IMR-90 (cell line): ENCODE results near the gene MT1A.
A peak's percentile ranks its signal among the peaks of the same experiment; 100 is the strongest.

Source experiments
- CEBPB ChIP-seq: IDR thresholded peaks from 2 replicates; pipeline ENCODE4 v1.6.1; 2012; ENCODE audit warnings: low read depth, low read length, improper control_type of control experiment
- CTCF ChIP-seq: conservative IDR thresholded peaks from 2 replicates; pipeline ENCODE4 v1.5.1; 2012; ENCODE audit warnings: mild to moderate bottlenecking, low read depth, low read length, improper control_type of control experiment
- NFE2L2 ChIP-seq: fragments of 150-350 bp; IDR thresholded peaks from 2 replicates; pipeline ENCODE4 v1.6.1; 2016; ENCODE audit warnings: low read depth, mild to moderate bottlenecking, low read length

- TF ChIP-seq NFE2L2 (no peak), CEBPB (peak; percentile 33; the same call in 1 of the 2 replicates), CTCF (peak; percentile 70)
Observed at GRCh38 chr16:56600398-56600999, 38.0 kb upstream of the MT1A start.
